ENCODE data around the gene ELOVL5. TPM values are rescaled to one million over a fixed set of nuclear protein-coding genes. Genes with fewer than 3 reads are reported as not detected.

Gene ELOVL5
- polyA plus RNA-seq, 1 of the 3 experiments (the other 2 are of a cell fraction): 31.9 TPM

DNA sequence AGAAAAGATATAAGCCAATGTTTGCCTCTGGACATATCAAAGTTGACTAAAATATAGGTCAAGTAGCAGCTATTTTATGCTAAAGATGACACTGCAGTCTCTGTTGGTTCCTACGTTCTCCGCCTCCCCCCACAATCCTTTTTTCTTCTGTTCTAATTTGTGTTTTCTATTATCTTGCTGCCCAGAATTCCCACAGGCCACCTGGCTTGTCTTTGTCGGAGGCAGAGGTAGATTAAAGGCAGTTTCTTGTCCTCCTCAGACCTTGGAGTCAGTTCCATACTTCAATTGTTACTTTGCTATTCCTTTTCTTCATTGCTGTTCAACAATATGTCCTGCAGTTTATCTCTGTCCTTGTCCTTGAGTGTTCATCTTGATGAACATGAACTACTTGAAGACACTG, 3.6 kb upstream of the ELOVL5 start:
- CTCF ChIA-PET: no interaction called here
- no peaks in the 10 kb centered on the region; a peak in 1 of 4 replicates for H3K4me1 ChIP-seq (ENCODE audit: control insufficient read depth in 1 of 2, insufficient read depth in 2 of 2, low read depth in 1 of 2, low read length in 1 of 2)
- no peak overlapping the region for H3K4me3 ChIP-seq (ENCODE audit: low read depth in 2 of 2, low read length in 1 of 2)
- peaks cover under 1% of the 10 kb centered on the region; the same call in 1 of the 2 replicates for H4K20me1 ChIP-seq (ENCODE audit: insufficient read depth)
- no peaks in the 10 kb centered on the region for H3K36me3 ChIP-seq (replicated peaks in 1 of 2; ENCODE audit: control insufficient read depth in 1 of 2, insufficient read depth in 2 of 2, low read length in 1 of 2)
- TF ChIP-seq, protein P1, sequence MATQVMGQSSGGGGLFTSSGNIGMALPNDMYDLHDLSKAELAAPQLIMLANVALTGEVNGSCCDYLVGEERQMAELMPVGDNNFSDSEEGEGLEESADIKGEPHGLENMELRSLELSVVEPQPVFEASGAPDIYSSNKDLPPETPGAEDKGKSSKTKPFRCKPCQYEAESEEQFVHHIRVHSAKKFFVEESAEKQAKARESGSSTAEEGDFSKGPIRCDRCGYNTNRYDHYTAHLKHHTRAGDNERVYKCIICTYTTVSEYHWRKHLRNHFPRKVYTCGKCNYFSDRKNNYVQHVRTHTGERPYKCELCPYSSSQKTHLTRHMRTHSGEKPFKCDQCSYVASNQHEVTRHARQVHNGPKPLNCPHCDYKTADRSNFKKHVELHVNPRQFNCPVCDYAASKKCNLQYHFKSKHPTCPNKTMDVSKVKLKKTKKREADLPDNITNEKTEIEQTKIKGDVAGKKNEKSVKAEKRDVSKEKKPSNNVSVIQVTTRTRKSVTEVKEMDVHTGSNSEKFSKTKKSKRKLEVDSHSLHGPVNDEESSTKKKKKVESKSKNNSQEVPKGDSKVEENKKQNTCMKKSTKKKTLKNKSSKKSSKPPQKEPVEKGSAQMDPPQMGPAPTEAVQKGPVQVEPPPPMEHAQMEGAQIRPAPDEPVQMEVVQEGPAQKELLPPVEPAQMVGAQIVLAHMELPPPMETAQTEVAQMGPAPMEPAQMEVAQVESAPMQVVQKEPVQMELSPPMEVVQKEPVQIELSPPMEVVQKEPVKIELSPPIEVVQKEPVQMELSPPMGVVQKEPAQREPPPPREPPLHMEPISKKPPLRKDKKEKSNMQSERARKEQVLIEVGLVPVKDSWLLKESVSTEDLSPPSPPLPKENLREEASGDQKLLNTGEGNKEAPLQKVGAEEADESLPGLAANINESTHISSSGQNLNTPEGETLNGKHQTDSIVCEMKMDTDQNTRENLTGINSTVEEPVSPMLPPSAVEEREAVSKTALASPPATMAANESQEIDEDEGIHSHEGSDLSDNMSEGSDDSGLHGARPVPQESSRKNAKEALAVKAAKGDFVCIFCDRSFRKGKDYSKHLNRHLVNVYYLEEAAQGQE (IDR thresholded peaks at IDR 0.05; ENCODE audit: low read depth, low read length): no peak
- no peak for TF ChIP-seq RFX5 (IDR thresholded peaks at IDR 0.05; ENCODE audit: low read length)
- TF ChIP-seq MEF2A (IDR thresholded peaks at IDR 0.05; ENCODE audit: borderline replicate concordance, low read depth): no peak
- no peak for TF ChIP-seq CHD2 (IDR thresholded peaks at IDR 0.05; ENCODE audit: low read length, partially characterized antibody)
- no peak for TF ChIP-seq YY1 (IDR thresholded peaks at IDR 0.05; ENCODE audit: low read depth)
- no peak for TF ChIP-seq MXI1 (IDR thresholded peaks at IDR 0.05; ENCODE audit: low read depth, low read length)
- no peak for TF ChIP-seq NFIC (IDR thresholded peaks at IDR 0.05; ENCODE audit: borderline replicate concordance)
- TF ChIP-seq EP300 (IDR thresholded peaks at IDR 0.05; ENCODE audit: borderline replicate concordance in 1 of 2, low read depth in 1 of 2, low read length in 1 of 2): no peak
- no peak for TF ChIP-seq FOXJ3 (CRISPR knock-in tag; IDR thresholded peaks at IDR 0.05)
- no peak for TF ChIP-seq FOSL2 (IDR thresholded peaks at IDR 0.05; ENCODE audit: borderline replicate concordance, low read depth)
- TF ChIP-seq, protein P2, sequence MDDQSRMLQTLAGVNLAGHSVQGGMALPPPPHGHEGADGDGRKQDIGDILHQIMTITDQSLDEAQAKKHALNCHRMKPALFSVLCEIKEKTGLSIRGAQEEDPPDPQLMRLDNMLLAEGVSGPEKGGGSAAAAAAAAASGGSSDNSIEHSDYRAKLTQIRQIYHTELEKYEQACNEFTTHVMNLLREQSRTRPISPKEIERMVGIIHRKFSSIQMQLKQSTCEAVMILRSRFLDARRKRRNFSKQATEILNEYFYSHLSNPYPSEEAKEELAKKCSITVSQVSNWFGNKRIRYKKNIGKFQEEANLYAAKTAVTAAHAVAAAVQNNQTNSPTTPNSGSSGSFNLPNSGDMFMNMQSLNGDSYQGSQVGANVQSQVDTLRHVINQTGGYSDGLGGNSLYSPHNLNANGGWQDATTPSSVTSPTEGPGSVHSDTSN (IDR thresholded peaks at IDR 0.05): no peak
- TF ChIP-seq GABPA (IDR thresholded peaks at IDR 0.05; ENCODE audit: low read depth): no peak
- no peak for TF ChIP-seq NRF1 (IDR thresholded peaks at IDR 0.05; ENCODE audit: low read depth, low read length)
- TF ChIP-seq TEAD4 (IDR thresholded peaks at IDR 0.05; ENCODE audit: borderline replicate concordance, insufficient read depth): no peak
- TF ChIP-seq RAD21 (IDR thresholded peaks at IDR 0.05; ENCODE audit: low read length): no peak
- no peak for TF ChIP-seq SIN3A (IDR thresholded peaks at IDR 0.05; ENCODE audit: borderline replicate concordance, low read depth, low read length)
- TF ChIP-seq, protein P3, sequence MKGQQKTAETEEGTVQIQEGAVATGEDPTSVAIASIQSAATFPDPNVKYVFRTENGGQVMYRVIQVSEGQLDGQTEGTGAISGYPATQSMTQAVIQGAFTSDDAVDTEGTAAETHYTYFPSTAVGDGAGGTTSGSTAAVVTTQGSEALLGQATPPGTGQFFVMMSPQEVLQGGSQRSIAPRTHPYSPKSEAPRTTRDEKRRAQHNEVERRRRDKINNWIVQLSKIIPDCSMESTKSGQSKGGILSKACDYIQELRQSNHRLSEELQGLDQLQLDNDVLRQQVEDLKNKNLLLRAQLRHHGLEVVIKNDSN (IDR thresholded peaks at IDR 0.05; ENCODE audit: borderline replicate concordance, low read depth): no peak
- TF ChIP-seq, protein P4, sequence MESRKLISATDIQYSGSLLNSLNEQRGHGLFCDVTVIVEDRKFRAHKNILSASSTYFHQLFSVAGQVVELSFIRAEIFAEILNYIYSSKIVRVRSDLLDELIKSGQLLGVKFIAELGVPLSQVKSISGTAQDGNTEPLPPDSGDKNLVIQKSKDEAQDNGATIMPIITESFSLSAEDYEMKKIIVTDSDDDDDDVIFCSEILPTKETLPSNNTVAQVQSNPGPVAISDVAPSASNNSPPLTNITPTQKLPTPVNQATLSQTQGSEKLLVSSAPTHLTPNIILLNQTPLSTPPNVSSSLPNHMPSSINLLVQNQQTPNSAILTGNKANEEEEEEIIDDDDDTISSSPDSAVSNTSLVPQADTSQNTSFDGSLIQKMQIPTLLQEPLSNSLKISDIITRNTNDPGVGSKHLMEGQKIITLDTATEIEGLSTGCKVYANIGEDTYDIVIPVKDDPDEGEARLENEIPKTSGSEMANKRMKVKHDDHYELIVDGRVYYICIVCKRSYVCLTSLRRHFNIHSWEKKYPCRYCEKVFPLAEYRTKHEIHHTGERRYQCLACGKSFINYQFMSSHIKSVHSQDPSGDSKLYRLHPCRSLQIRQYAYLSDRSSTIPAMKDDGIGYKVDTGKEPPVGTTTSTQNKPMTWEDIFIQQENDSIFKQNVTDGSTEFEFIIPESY (IDR thresholded peaks at IDR 0.05; ENCODE audit: borderline replicate concordance, low read depth): no peak
- no peak for TF ChIP-seq GATA2 (CRISPR knock-in tag; IDR thresholded peaks at IDR 0.05)
- TF ChIP-seq TCF12 (IDR thresholded peaks at IDR 0.05): no peak
- H2AFZ ChIP-seq (ENCODE audit: low read depth): no peak overlapping the region
- H3K27me3 ChIP-seq (ENCODE audit: insufficient read depth): 0 out of 2 replicates have a peak, but pooled peaks cover 6% of the 10 kb centered on the region
- H3K9me2 ChIP-seq: no peaks in the 10 kb centered on the region
- H3K27ac ChIP-seq (ENCODE audit: low read depth in 2 of 2, low read length in 1 of 2): no peak overlapping the region
- no peaks in the 10 kb centered on the region for H3K9me3 ChIP-seq
- POLR2A ChIA-PET: no interaction called here
- DNase-seq: no peak
- no peak overlapping the region for H3K4me2 ChIP-seq
- no peaks in the 10 kb centered on the region for H3F3A ChIP-seq (replicated peaks; ENCODE audit: insufficient read depth)
- peaks cover 10% of the 10 kb centered on the region for H3K79me2 ChIP-seq (ENCODE audit: insufficient read depth)
- 70% methylated on average over 3 of the region's 3 CpGs for WGBS (ENCODE audit: low lambda C conversion rate)
- no peak overlapping the region for H3K9ac ChIP-seq

Data from SK-N-SH (cell line).